ENCODE data around the gene MS4A10. TPM values are rescaled to one million over a fixed set of nuclear protein-coding genes. Genes with fewer than 3 reads are reported as not detected.

Gene MS4A10
- total and polyA plus RNA-seq, 9 of the 15 experiments (the other 6 are each of a cell fraction or from before 2014, with no cell fraction given) = not detected

DNA sequence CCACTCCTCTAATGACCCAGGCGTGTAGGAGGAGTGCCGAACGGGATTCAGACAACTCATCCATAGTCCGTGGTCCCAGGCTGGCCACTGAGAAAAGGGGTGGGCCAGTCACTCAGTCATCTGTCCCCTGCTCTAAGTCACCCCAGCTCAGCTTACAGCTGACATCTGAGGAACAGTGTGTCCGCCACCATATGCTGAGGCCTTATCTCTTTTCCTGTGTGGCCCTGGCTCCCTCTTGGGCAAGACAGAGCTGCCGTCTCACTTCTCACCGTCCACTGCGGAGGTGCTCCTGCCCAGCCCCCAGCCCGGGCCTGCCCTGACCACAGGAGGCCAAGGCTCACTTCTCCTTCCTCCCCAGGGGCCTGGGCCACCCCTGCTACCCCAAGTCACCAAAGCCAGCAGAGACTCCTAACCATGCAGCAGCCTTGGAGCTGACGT is 63.6 kb downstream of the MS4A10 start (continued):
- TF ChIP-seq, protein P1, sequence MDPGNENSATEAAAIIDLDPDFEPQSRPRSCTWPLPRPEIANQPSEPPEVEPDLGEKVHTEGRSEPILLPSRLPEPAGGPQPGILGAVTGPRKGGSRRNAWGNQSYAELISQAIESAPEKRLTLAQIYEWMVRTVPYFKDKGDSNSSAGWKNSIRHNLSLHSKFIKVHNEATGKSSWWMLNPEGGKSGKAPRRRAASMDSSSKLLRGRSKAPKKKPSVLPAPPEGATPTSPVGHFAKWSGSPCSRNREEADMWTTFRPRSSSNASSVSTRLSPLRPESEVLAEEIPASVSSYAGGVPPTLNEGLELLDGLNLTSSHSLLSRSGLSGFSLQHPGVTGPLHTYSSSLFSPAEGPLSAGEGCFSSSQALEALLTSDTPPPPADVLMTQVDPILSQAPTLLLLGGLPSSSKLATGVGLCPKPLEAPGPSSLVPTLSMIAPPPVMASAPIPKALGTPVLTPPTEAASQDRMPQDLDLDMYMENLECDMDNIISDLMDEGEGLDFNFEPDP (CRISPR knock-in tag; IDR thresholded peaks at IDR 0.05) = no peak
- TF ChIP-seq FOXM1 (IDR thresholded peaks at IDR 0.05; ENCODE audit: low read depth) (no peak), FOXM1 (CRISPR knock-in tag; IDR thresholded peaks at IDR 0.05; ENCODE audit: low read depth) (no peak), TGIF2 (CRISPR knock-in tag; IDR thresholded peaks at IDR 0.05) (no peak), ZNF668 (CRISPR knock-in tag; IDR thresholded peaks at IDR 0.05) (no peak), MEIS2 (IDR thresholded peaks at IDR 0.05; ENCODE audit: partially characterized antibody) (peak; percentile 62), DACH1 (IDR thresholded peaks at IDR 0.05; ENCODE audit: partially characterized antibody) (peak; percentile 73), L3MBTL2 (IDR thresholded peaks at IDR 0.05) (peak; percentile 12; the same call in 1 of the 2 replicates), NFYB (IDR thresholded peaks at IDR 0.05; ENCODE audit: extremely low read depth, insufficient read length) (no peak), RNF2 (IDR thresholded peaks at IDR 0.05) (peak; percentile 37; the same call in 1 of the 2 replicates), ARID1B (IDR thresholded peaks at IDR 0.05) (peak; percentile 54)
- TF ChIP-seq, protein P2, sequence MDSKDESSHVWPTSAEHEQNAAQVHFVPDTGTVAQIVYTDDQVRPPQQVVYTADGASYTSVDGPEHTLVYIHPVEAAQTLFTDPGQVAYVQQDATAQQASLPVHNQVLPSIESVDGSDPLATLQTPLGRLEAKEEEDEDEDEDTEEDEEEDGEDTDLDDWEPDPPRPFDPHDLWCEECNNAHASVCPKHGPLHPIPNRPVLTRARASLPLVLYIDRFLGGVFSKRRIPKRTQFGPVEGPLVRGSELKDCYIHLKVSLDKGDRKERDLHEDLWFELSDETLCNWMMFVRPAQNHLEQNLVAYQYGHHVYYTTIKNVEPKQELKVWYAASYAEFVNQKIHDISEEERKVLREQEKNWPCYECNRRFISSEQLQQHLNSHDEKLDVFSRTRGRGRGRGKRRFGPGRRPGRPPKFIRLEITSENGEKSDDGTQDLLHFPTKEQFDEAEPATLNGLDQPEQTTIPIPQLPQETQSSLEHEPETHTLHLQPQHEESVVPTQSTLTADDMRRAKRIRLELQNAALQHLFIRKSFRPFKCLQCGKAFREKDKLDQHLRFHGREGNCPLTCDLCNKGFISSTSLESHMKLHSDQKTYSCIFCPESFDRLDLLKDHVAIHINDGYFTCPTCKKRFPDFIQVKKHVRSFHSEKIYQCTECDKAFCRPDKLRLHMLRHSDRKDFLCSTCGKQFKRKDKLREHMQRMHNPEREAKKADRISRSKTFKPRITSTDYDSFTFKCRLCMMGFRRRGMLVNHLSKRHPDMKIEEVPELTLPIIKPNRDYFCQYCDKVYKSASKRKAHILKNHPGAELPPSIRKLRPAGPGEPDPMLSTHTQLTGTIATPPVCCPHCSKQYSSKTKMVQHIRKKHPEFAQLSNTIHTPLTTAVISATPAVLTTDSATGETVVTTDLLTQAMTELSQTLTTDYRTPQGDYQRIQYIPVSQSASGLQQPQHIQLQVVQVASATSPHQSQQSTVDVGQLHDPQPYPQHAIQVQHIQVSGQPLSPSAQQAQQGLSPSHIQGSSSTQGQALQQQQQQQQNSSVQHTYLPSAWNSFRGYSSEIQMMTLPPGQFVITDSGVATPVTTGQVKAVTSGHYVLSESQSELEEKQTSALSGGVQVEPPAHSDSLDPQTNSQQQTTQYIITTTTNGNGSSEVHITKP (IDR thresholded peaks at IDR 0.05; ENCODE audit: partially characterized antibody) = peak; percentile 2
- TF ChIP-seq, protein P3, sequence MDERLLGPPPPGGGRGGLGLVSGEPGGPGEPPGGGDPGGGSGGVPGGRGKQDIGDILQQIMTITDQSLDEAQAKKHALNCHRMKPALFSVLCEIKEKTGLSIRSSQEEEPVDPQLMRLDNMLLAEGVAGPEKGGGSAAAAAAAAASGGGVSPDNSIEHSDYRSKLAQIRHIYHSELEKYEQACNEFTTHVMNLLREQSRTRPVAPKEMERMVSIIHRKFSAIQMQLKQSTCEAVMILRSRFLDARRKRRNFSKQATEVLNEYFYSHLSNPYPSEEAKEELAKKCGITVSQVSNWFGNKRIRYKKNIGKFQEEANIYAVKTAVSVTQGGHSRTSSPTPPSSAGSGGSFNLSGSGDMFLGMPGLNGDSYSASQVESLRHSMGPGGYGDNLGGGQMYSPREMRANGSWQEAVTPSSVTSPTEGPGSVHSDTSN (CRISPR knock-in tag; IDR thresholded peaks at IDR 0.05; ENCODE audit: low read depth) = no peak
- TF ChIP-seq, protein P3 (tag; conservative IDR thresholded peaks at IDR 0.05; ENCODE audit: low read depth) = 0 out of 2 replicates have a peak, but pooled peaks have one; percentile 40
- TF ChIP-seq, protein P4, sequence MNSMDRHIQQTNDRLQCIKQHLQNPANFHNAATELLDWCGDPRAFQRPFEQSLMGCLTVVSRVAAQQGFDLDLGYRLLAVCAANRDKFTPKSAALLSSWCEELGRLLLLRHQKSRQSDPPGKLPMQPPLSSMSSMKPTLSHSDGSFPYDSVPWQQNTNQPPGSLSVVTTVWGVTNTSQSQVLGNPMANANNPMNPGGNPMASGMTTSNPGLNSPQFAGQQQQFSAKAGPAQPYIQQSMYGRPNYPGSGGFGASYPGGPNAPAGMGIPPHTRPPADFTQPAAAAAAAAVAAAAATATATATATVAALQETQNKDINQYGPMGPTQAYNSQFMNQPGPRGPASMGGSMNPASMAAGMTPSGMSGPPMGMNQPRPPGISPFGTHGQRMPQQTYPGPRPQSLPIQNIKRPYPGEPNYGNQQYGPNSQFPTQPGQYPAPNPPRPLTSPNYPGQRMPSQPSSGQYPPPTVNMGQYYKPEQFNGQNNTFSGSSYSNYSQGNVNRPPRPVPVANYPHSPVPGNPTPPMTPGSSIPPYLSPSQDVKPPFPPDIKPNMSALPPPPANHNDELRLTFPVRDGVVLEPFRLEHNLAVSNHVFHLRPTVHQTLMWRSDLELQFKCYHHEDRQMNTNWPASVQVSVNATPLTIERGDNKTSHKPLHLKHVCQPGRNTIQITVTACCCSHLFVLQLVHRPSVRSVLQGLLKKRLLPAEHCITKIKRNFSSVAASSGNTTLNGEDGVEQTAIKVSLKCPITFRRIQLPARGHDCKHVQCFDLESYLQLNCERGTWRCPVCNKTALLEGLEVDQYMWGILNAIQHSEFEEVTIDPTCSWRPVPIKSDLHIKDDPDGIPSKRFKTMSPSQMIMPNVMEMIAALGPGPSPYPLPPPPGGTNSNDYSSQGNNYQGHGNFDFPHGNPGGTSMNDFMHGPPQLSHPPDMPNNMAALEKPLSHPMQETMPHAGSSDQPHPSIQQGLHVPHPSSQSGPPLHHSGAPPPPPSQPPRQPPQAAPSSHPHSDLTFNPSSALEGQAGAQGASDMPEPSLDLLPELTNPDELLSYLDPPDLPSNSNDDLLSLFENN (IDR thresholded peaks at IDR 0.05; ENCODE audit: low read depth in 2 of 2, low read length in 2 of 2) = 0 out of 4 replicates have a peak, but pooled peaks of 1 of the 2 experiments have one; percentile 54
